Activated CD4-positive, CD25-positive, alpha-beta regulatory T cell treated with anti-CD3 and anti-CD28 coated beads, Interleukin-2, amount 50 U/mL, for 72 hours (primary cell): ENCODE measurements around the gene PRPF19.

ENCODE experiments used
- DNase-seq: peaks from one replicate; pipeline ENCODE4 v3.0.0; 2021

The PRPF19 gene

GRCh38 chr11:60906132-60906972, at the start of gene PRPF19:
PRPF19 (minus strand) TSS chr11:60906585; CDS start chr11:60906382, 203 bp downstream.
- peak; percentile 99 for DNase-seq

GRCh38 chr11:60955571-60955970, 49.2 kb upstream of the PRPF19 start:
- DNase-seq = no peak

- no peak for DNase-seq
These were observed 48.0 kb upstream of the PRPF19 start for GRCh38 chr11:60954421-60954820.

GRCh38 chr11:60953781-60954180, 47.4 kb upstream of the PRPF19 start:
- no peak for DNase-seq

- DNase-seq = no peak
These were observed 46.4 kb upstream of the PRPF19 start for GRCh38 chr11:60952742-60953170.

- DNase-seq = no peak
These were observed 45.7 kb upstream of the PRPF19 start, which contains the start of gene SLC15A3 for GRCh38 chr11:60951904-60952741. SLC15A3 (minus strand) TSS chr11:60952176; CDS start chr11:60951551, 625 bp downstream.

GRCh38 chr11:60951606-60951903, 45.2 kb upstream of the PRPF19 start:
- DNase-seq = no peak

GRCh38 chr11:60950933-60951605, 44.7 kb upstream of the PRPF19 start:
- no peak for DNase-seq

- no peak for DNase-seq
These were observed 43.6 kb upstream of the PRPF19 start for GRCh38 chr11:60950024-60950423.

- no peak for DNase-seq
These were observed 41.9 kb upstream of the PRPF19 start for GRCh38 chr11:60948250-60948649.

GRCh38 chr11:60947700-60948099, 41.3 kb upstream of the PRPF19 start:
- no peak for DNase-seq

GRCh38 chr11:60946601-60947264, 40.3 kb upstream of the PRPF19 start:
- DNase-seq = no peak

- DNase-seq = no peak
These were observed 38.9 kb upstream of the PRPF19 start for GRCh38 chr11:60945295-60945667.

- DNase-seq = no peak
These were observed 38.3 kb upstream of the PRPF19 start for GRCh38 chr11:60944490-60945294.

GRCh38 chr11:60942970-60943565, 36.7 kb upstream of the PRPF19 start:
- no peak for DNase-seq

- no peak for DNase-seq
These were observed 35.8 kb upstream of the PRPF19 start for GRCh38 chr11:60942219-60942618.

- no peak for DNase-seq
These were observed 35.2 kb upstream of the PRPF19 start for GRCh38 chr11:60941371-60942119.

- no peak for DNase-seq
These were observed 33.5 kb upstream of the PRPF19 start for GRCh38 chr11:60939855-60940254.

GRCh38 chr11:60939301-60939700, 32.9 kb upstream of the PRPF19 start:
- DNase-seq = no peak

- no peak for DNase-seq
These were observed 32.1 kb upstream of the PRPF19 start for GRCh38 chr11:60938500-60938899.

GRCh38 chr11:60937811-60938210, 31.4 kb upstream of the PRPF19 start:
- DNase-seq = no peak
